Cardiac muscle cell (in vitro differentiated cells and primary cell): ENCODE data around the gene EIF2B2. TPM values are rescaled to one million over a fixed set of nuclear protein-coding genes. Genes with fewer than 3 reads are reported as not detected.

Experiments
- DNase-seq, 2 donors: peaks; one replicate each; pipeline versions ENCODE4 v3.0.0 to v3.0.0-alpha.2; 2010 to 2017; ENCODE audit warnings: low read depth in 1 of 2, low spot score in 1 of 2
- H3K27ac ChIP-seq: fragments of 200-600 bp; sonication (generic); 2 replicates; pipeline ENCODE4 v1.5.1; 2016
- H3K27me3 ChIP-seq: fragments of 200-600 bp; sonication (generic); 2 replicates; pipeline ENCODE4 v1.6.0; 2016; ENCODE audit warnings: control low read depth
- H3K36me3 ChIP-seq: fragments of 200-600 bp; sonication (generic); 2 replicates; pipeline ENCODE4 v1.5.1; 2016; ENCODE audit warnings: control low read depth
- H3K4me1 ChIP-seq: fragments of 200-600 bp; sonication (generic); 2 replicates; pipeline ENCODE4 v1.8.1; 2017; ENCODE audit warnings: low read depth, mild to moderate bottlenecking, mixed run types
- H3K4me3 ChIP-seq: fragments of 200-600 bp; sonication (generic); 2 replicates; pipeline ENCODE4 v1.5.1; 2016; ENCODE audit warnings: mild to moderate bottlenecking
- H3K9me3 ChIP-seq: fragments of 200-600 bp; sonication (generic); 2 replicates; pipeline ENCODE4 v1.5.1; 2017; ENCODE audit warnings: low read depth, mild to moderate bottlenecking, control low read depth
- polyA plus RNA-seq: library from polyadenylated mRNA; unstranded; fragments of >200 nt; fragmentation: Nextera tagmentation; extraction: Ambion mirVana; gene quantifications from 2 replicates; pipeline ENCODE4 v1.2.1, GENCODE V29; 2016
- total RNA-seq: library from RNA; depleted of rRNA; stranded (reverse); fragments of >200 nt; gene quantifications from 2 replicates; pipeline ENCODE4 v1.2.3, GENCODE V29; 2016
- TF ChIP-seq, protein P1 (sequence below): IDR thresholded peaks from 2 replicates; pipeline ENCODE4 v1.5.1; 2012; ENCODE audit warnings: low read depth, mild to moderate bottlenecking, low read length

EIF2B2 gene
- total and polyA plus RNA-seq, 2 experiments from 2014 or later: 57.3 to 76.7 TPM

DNA sequence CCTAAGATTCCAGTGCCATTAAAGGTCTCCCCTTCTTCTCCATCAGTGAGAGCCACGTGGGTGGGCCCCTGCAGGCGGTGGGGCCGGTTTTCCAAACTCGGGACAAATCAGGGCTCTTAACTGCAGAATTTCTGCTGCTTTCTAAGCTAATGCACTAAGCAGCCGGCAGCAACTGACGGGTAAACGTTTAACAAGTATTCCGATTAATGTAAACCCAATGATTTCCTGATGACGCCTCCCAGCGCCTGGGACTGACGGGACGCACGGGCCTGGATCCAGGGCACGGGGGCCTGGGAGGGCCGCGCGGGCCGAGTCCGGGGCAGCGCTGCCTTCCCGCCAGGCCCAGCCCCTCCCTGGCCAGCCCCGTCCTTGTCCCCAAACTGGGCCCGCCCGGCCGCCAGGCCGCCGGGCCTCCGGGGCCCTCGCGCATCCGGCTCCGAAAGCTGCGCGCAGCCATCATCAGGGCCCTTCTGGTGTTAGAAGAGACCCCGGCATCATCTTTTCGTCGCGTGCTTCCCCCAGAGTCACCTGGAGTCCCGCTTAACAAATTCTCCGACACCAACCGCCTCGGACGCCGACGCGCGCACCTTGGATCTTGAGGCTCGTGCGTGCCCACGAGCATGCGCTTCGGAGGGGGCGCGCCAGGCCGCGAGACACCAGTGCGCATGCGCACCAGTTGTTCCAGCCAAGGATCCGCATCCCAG lies 48.3 kb downstream of the EIF2B2 start, which contains the start of gene MLH3:
Gene MLH3, minus strand, starts transcription at position 616 of the 704 bp plus-strand sequence. CDS start 1,812 bp downstream, outside the sequence.
- peak; percentile 86 to 90 for DNase-seq
- Histone ChIP-seq H3K27me3 (no peaks in the 10 kb centered on the region), H3K36me3 (no peaks in the 10 kb centered on the region), H3K4me3 (peak within 1 kb of the TSS; percentile 45), H3K4me1 (peaks cover 4% of the 10 kb centered on the region), H3K9me3 (no peaks in the 10 kb centered on the region), H3K27ac (peak within 1 kb of the TSS; percentile 63)
- TF ChIP-seq, protein P1, sequence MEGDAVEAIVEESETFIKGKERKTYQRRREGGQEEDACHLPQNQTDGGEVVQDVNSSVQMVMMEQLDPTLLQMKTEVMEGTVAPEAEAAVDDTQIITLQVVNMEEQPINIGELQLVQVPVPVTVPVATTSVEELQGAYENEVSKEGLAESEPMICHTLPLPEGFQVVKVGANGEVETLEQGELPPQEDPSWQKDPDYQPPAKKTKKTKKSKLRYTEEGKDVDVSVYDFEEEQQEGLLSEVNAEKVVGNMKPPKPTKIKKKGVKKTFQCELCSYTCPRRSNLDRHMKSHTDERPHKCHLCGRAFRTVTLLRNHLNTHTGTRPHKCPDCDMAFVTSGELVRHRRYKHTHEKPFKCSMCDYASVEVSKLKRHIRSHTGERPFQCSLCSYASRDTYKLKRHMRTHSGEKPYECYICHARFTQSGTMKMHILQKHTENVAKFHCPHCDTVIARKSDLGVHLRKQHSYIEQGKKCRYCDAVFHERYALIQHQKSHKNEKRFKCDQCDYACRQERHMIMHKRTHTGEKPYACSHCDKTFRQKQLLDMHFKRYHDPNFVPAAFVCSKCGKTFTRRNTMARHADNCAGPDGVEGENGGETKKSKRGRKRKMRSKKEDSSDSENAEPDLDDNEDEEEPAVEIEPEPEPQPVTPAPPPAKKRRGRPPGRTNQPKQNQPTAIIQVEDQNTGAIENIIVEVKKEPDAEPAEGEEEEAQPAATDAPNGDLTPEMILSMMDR: no peak

- no peaks in the 10 kb centered on the region for H3K9me3 ChIP-seq
- TF ChIP-seq, protein P1: no peak
- H3K4me1 ChIP-seq: peaks cover 4% of the 10 kb centered on the region
- no peaks in the 10 kb centered on the region for H3K36me3 ChIP-seq
- no peaks in the 10 kb centered on the region for H3K27me3 ChIP-seq
- no peak overlapping the region for H3K27ac ChIP-seq
- no peak for DNase-seq
- peak overlapping the region; percentile 45 for H3K4me3 ChIP-seq
Measured at GRCh38 chr14:75051556-75051899, 48.8 kb downstream of the EIF2B2 start.

DNA sequence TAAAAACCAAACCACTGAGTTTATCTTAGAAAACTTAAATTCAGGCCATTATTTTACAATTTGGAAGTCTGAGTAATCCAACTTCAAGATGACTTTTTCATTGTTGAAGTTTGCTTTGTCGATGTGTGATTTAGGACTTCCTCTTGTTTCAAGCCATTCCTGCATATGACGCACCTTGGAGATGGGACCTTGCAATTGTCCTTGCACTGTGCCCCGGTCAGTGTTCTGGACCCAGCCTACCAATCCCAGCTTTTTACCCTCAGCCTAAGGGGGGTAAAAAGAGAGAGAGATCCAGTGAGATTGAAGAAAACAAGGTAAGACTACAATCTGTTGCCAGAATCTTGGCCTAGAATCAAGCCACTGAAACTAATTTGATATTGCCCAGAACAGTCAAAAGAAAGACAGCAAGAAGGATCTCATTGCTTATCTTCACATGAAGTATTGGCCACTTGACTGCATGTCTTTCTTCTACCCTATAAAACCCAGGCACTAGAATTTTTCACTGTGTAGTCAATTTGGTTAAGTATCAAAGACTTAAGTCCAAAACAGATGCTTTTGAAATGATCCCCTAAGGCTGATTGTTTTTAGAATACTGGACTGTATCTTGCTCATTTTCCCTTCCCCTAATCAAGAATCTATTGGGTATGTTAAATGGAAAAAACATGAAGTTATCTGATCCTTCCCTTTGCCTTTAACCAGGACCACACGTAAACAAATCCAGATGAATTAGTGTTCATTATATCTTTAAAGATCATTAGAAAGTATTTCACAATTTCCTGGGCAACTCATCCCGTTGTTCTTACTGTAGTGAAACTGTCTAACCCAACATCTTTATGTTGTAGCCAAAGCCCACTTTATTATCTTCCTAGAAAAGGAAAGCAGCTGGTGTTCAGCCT lies 50.9 kb downstream of the EIF2B2 start:
- no peak overlapping the region for H3K4me3 ChIP-seq
- peak overlapping the region; percentile 29 for H3K27ac ChIP-seq
- H3K27me3 ChIP-seq: no peaks in the 10 kb centered on the region
- peaks cover 4% of the 10 kb centered on the region for H3K4me1 ChIP-seq
- no peaks in the 10 kb centered on the region for H3K36me3 ChIP-seq
- H3K9me3 ChIP-seq: no peaks in the 10 kb centered on the region
- TF ChIP-seq, protein P1: no peak
- DNase-seq: no peak

- no peak overlapping the region for H3K27ac ChIP-seq
- H3K4me1 ChIP-seq: peaks cover 4% of the 10 kb centered on the region
- DNase-seq: no peak
- H3K9me3 ChIP-seq: no peaks in the 10 kb centered on the region
- no peak overlapping the region for H3K4me3 ChIP-seq
- H3K27me3 ChIP-seq: no peaks in the 10 kb centered on the region
- TF ChIP-seq, protein P1: no peak
- H3K36me3 ChIP-seq: no peaks in the 10 kb centered on the region
Measured at GRCh38 chr14:75054421-75054820, 51.7 kb downstream of the EIF2B2 start.

GRCh38 chr14:75059642-75060041 lies 56.9 kb downstream of the EIF2B2 start:
- TF ChIP-seq, protein P1: no peak
- Histone ChIP-seq H3K4me1 (peaks cover 7% of the 10 kb centered on the region), H3K36me3 (no peaks in the 10 kb centered on the region), H3K27me3 (no peaks in the 10 kb centered on the region), H3K27ac (no peak overlapping the region), H3K9me3 (no peaks in the 10 kb centered on the region), H3K4me3 (no peak overlapping the region)
- DNase-seq: no peak
